ENCODE measurements around the gene NFIB.

GRCh38 chr9:14081745-14082144 is 232.2 kb downstream of the NFIB start:
- no peak for TF ChIP-seq CTCF (IDR thresholded peaks at IDR 0.05)
- TF ChIP-seq POLR2A (IDR thresholded peaks at IDR 0.05) = no peak
- TF ChIP-seq EP300 (IDR thresholded peaks at IDR 0.05; ENCODE audit: low read depth) = no peak
